Keratinocyte (primary cell): ENCODE measurements around the gene MS4A4A.

Experiments used
- CTCF ChIP-seq, 3 experiments: IDR thresholded peaks in 1 of 3; conservative IDR thresholded peaks in 1 of 3; optimal IDR thresholded peaks in 1 of 3; 2 replicates in 2 of 3; 3 replicates in 1 of 3; pipeline versions ENCODE3 to v1.5.1; 2011; ENCODE audit warnings: low read length in 3 of 3, mild to moderate bottlenecking in 3 of 3, moderate library complexity in 2 of 3, control low read depth in 1 of 3, inconsistent platforms in 1 of 3; ENCODE audit not compliant: insufficient read depth in 2 of 3; ENCODE audit errors: extremely low read depth in 1 of 3
- EZH2 ChIP-seq: IDR thresholded peaks from one replicate; pipeline ENCODE4 v1.6.1; 2012; ENCODE audit warnings: inconsistent platforms, mild to moderate bottlenecking, low read length, moderate library complexity

- no peak for TF ChIP-seq CTCF (optimal IDR thresholded peaks at IDR 0.05 in 1 of 3, IDR thresholded peaks at IDR 0.05 in 1 of 3, conservative IDR thresholded peaks at IDR 0.05 in 1 of 3; ENCODE audit: extremely low read depth in 1 of 3, insufficient read depth in 2 of 3, low read length in 3 of 3)
- TF ChIP-seq EZH2: no peak
Measured at GRCh38 chr11:60328460-60328859, 48.0 kb downstream of the MS4A4A start.
